OCI-LY7 (cell line): ENCODE data around the gene ESPNL. TPM values are rescaled to one million over a fixed set of nuclear protein-coding genes. Genes with fewer than 3 reads are reported as not detected.

Experiments
- BruUV-seq: library from RNA; stranded (reverse); fragments of 400-500 nt; replicated peaks from 2 replicates; lab custom pipeline; 2021; lab: Mats Ljungman, UMichigan
- CTCF ChIA-PET: fragments of 300-600 bp; sonication (Branson Sonifier 250); formaldehyde crosslinking; loops from one replicate; lab custom pipeline; 2022; ENCODE audit warnings: antibody characterized with exemption; ENCODE audit not compliant: unreplicated experiment; lab: Charles Lee
- POLR2A ChIA-PET: fragments of 300-600 bp; sonication (Branson Sonifier 250); formaldehyde crosslinking; loops from one replicate; lab custom pipeline; 2022; ENCODE audit warnings: antibody characterized with exemption; lab: Charles Lee
- DNase-seq: peaks from one replicate; pipeline ENCODE4 v3.0.0-alpha.2; 2015; ENCODE audit warnings: low spot score
- H2AFZ ChIP-seq: fragments of 200-600 bp; sonication (generic), shearing (Covaris generic); 2 replicates; pipeline ENCODE4 v1.6.1; 2014; ENCODE audit warnings: mild to moderate bottlenecking, antibody characterized with exemption, low read length, moderate library complexity
- H3K27ac ChIP-seq: fragments of 200-600 bp; sonication (generic); 2 replicates; pipeline ENCODE4 v1.5.1; 2014; ENCODE audit warnings: mixed run types, low read depth, mild to moderate bottlenecking, moderate library complexity, low read length, inconsistent platforms; ENCODE audit not compliant: poor library complexity, severe bottlenecking
- H3K36me3 ChIP-seq: fragments of 200-600 bp; sonication (generic); 2 replicates; pipeline ENCODE4 v1.6.1; 2014; ENCODE audit warnings: mild to moderate bottlenecking, antibody characterized with exemption, low read length, moderate library complexity, mixed read lengths; ENCODE audit not compliant: insufficient read depth
- H3K4me1 ChIP-seq: fragments of 200-600 bp; sonication (generic); 2 replicates; pipeline ENCODE4 v1.5.1; 2014; ENCODE audit warnings: mild to moderate bottlenecking, low read length; ENCODE audit not compliant: insufficient read depth, poor library complexity, severe bottlenecking
- H3K4me2 ChIP-seq: fragments of 200-600 bp; sonication (generic); 2 replicates; pipeline ENCODE4 v1.6.1; 2014; ENCODE audit warnings: mild to moderate bottlenecking, low read length
- H3K4me3 ChIP-seq: fragments of 200-600 bp; sonication (generic); 2 replicates; pipeline ENCODE4 v1.5.1; 2014; ENCODE audit warnings: mild to moderate bottlenecking, low read depth, low read length; ENCODE audit not compliant: poor library complexity, severe bottlenecking
- H3K79me2 ChIP-seq: fragments of 200-600 bp; sonication (generic); 2 replicates; pipeline ENCODE4 v1.6.1; 2016; ENCODE audit warnings: low read depth, mild to moderate bottlenecking, low read length, moderate library complexity, mixed read lengths; ENCODE audit not compliant: insufficient read depth
- H3K9me2 ChIP-seq: fragments of 200-600 bp; sonication (generic); 2 replicates; pipeline ENCODE4 v1.6.1; 2016; ENCODE audit warnings: mild to moderate bottlenecking, low read length, mixed read lengths; ENCODE audit not compliant: insufficient read depth
- H3K9me3 ChIP-seq: fragments of 200-600 bp; sonication (generic); 2 replicates; pipeline ENCODE4 v1.6.1; 2014; ENCODE audit warnings: mild to moderate bottlenecking, mixed run types, low read length, mixed read lengths
- H4K20me1 ChIP-seq: fragments of 200-600 bp; sonication (generic); 2 replicates; pipeline ENCODE4 v1.6.1; 2014; ENCODE audit warnings: mild to moderate bottlenecking, antibody characterized with exemption, low read length, moderate library complexity, mixed read lengths; ENCODE audit not compliant: insufficient read depth
- CTCF ChIP-seq: fragments of 200-600 bp; sonication (generic); conservative IDR thresholded peaks from 2 replicates; pipeline ENCODE4 v1.5.1; 2014; ENCODE audit warnings: mild to moderate bottlenecking, antibody characterized with exemption, low read length, moderate library complexity, mixed read lengths
- EZH2phosphoT487 ChIP-seq: fragments of 200-600 bp; sonication (generic); IDR thresholded peaks from 2 replicates; pipeline ENCODE4 v1.6.1; 2018; ENCODE audit warnings: low read depth, borderline replicate concordance, mild to moderate bottlenecking, mixed run types, antibody characterized with exemption, low read length, moderate library complexity, mixed read lengths
- intact Hi-C: fragments of 100-400 bp; cut with micrococcal nuclease; formaldehyde crosslinking; loops from one replicate; pipeline ENCODE4 v1.10.0; 2022; ENCODE audit not compliant: unreplicated experiment
- total RNA-seq, 2 experiments: library from RNA; depleted of rRNA in 1 of 2; stranded (reverse); fragments of >200 nt in 1 of 2; shearing (Covaris generic) in 1 of 2; gene quantifications; 2 replicates each; pipeline ENCODE4 v1.2.3, GENCODE V29; 2014 to 2022

Gene ESPNL
- total RNA-seq, 2 experiments from 2014 or later, result 5.0 to 7.7 TPM

GRCh38 chr2:238093181-238094140, 6.7 kb upstream of the ESPNL start:
- no peak overlapping the region for H3K4me3 ChIP-seq
- POLR2A ChIA-PET, result no interaction called here
- H3K36me3 ChIP-seq, result no peaks in the 10 kb centered on the region
- H3K27ac ChIP-seq, result no peak overlapping the region
- H3K4me1 ChIP-seq, result no peaks in the 10 kb centered on the region
- H2AFZ ChIP-seq, result no peak overlapping the region
- intact Hi-C loops, result no loop called here
- TF ChIP-seq CTCF (no peak), EZH2phosphoT487 (no peak)
- no TSS peak for BruUV-seq
- H4K20me1 ChIP-seq, result no peaks in the 10 kb centered on the region
- H3K9me2 ChIP-seq, result no peaks in the 10 kb centered on the region
- DNase-seq, result no peak
- no peak overlapping the region for H3K4me2 ChIP-seq
- CTCF ChIA-PET, result no interaction called here
- no peaks in the 10 kb centered on the region for H3K9me3 ChIP-seq
- no peaks in the 10 kb centered on the region for H3K79me2 ChIP-seq

GRCh38 chr2:238094438-238095022, 5.6 kb upstream of the ESPNL start:
- Histone ChIP-seq H3K27ac (no peak overlapping the region), H3K4me3 (no peak overlapping the region), H3K9me3 (no peaks in the 10 kb centered on the region), H3K9me2 (no peaks in the 10 kb centered on the region), H2AFZ (no peak overlapping the region), H3K36me3 (no peaks in the 10 kb centered on the region), H3K4me1 (peaks cover 11% of the 10 kb centered on the region), H3K4me2 (no peak overlapping the region), H4K20me1 (no peaks in the 10 kb centered on the region), H3K79me2 (no peaks in the 10 kb centered on the region)
- TF ChIP-seq EZH2phosphoT487 (no peak), CTCF (no peak)
- ChIA-PET POLR2A (no interaction called here), CTCF (no interaction called here)
- intact Hi-C loops, result no loop called here
- BruUV-seq, result no TSS peak
- DNase-seq, result no peak

- Histone ChIP-seq H3K36me3 (no peaks in the 10 kb centered on the region), H3K79me2 (no peaks in the 10 kb centered on the region), H3K9me3 (no peaks in the 10 kb centered on the region), H3K9me2 (no peaks in the 10 kb centered on the region), H3K27ac (no peak overlapping the region), H2AFZ (no peak overlapping the region), H3K4me1 (peaks cover 12% of the 10 kb centered on the region), H4K20me1 (no peaks in the 10 kb centered on the region), H3K4me2 (no peak overlapping the region), H3K4me3 (no peak overlapping the region)
- no peak for DNase-seq
- intact Hi-C loops, result no loop called here
- ChIA-PET POLR2A (no interaction called here), CTCF (no interaction called here)
- BruUV-seq, result no TSS peak
- TF ChIP-seq EZH2phosphoT487 (no peak), CTCF (no peak)
These were observed 5.0 kb upstream of the ESPNL start for GRCh38 chr2:238095143-238095542.
